ENCODE results near the gene MPHOSPH8. TPM values are rescaled to one million over a fixed set of nuclear protein-coding genes. Genes with fewer than 3 reads are reported as not detected.

Gene MPHOSPH8
- total RNA-seq, 1 donor from 2014 or later, result 29.5 TPM

DNA sequence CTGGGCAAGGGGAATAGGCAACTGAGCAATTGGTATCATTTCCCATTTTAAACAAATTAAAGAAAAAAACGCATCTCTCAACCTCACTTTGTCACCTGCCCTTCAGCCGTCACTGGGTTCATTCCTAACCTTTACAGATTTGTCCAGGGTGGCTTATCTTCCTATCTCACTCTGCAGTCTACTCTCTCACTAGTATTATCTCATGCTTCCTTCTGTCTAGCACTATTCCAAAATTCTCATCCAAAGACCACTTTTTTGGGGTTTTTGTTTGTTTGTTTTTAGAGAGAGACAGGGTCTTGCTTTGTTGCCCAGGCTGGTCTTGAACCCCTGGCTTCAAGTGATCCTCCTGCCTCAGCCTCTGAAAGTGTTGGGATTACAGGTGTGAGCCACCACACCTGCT, 26.7 kb upstream of the MPHOSPH8 start:
- Mint-ChIP-seq H3K9me3 (ENCODE audit: low read depth) (peaks cover 34% of the 10 kb centered on the region), H3K36me3 (ENCODE audit: insufficient read depth) (peaks cover 12% of the 10 kb centered on the region), H3K4me1 (ENCODE audit: low read depth) (no peaks in the 10 kb centered on the region), H3K4me3 (ENCODE audit: low read depth) (no peak overlapping the region), H3K27ac (no peak overlapping the region), H3K27me3 (peaks cover 12% of the 10 kb centered on the region)
- TF ChIP-seq, protein P1, sequence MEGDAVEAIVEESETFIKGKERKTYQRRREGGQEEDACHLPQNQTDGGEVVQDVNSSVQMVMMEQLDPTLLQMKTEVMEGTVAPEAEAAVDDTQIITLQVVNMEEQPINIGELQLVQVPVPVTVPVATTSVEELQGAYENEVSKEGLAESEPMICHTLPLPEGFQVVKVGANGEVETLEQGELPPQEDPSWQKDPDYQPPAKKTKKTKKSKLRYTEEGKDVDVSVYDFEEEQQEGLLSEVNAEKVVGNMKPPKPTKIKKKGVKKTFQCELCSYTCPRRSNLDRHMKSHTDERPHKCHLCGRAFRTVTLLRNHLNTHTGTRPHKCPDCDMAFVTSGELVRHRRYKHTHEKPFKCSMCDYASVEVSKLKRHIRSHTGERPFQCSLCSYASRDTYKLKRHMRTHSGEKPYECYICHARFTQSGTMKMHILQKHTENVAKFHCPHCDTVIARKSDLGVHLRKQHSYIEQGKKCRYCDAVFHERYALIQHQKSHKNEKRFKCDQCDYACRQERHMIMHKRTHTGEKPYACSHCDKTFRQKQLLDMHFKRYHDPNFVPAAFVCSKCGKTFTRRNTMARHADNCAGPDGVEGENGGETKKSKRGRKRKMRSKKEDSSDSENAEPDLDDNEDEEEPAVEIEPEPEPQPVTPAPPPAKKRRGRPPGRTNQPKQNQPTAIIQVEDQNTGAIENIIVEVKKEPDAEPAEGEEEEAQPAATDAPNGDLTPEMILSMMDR (IDR thresholded peaks at IDR 0.05; ENCODE audit: unreplicated experiment), result no peak
- no peak for DNase-seq (ENCODE audit: low spot score, unreplicated experiment)

DNA sequence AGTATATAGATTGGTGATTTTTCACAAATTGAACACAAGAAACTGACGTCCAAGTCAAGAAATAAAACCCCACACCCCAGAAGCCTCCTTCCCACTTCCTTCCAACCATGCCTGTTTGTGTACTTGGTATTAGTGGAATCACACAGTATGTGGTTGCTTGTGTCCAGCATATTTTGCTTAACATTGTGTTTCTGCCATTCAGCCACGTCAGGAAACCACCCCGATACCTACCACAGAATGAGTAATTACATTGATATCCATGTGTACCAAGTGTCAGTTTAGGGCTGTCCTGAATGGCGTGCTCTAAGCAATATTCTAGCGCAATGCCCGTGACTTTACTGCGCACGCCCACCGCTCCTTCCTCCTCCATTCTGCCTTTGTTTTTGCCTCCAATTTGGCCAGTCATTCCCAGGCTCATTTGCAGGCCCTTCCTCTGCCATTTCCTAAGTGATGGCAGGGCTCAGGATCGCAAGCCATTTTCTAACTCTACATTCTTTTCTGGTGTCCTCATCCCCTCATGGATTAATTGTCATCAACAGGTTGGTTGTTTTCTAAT, 25.9 kb upstream of the MPHOSPH8 start:
- H3K4me3 Mint-ChIP-seq (ENCODE audit: low read depth), result no peak overlapping the region
- peaks cover 12% of the 10 kb centered on the region for H3K36me3 Mint-ChIP-seq (ENCODE audit: insufficient read depth)
- DNase-seq (ENCODE audit: low spot score, unreplicated experiment), result no peak
- H3K4me1 Mint-ChIP-seq (ENCODE audit: low read depth), result no peaks in the 10 kb centered on the region
- H3K27ac Mint-ChIP-seq, result no peak overlapping the region
- TF ChIP-seq, protein P1 (IDR thresholded peaks at IDR 0.05; ENCODE audit: unreplicated experiment), result no peak
- H3K27me3 Mint-ChIP-seq, result peaks cover 11% of the 10 kb centered on the region
- H3K9me3 Mint-ChIP-seq (ENCODE audit: low read depth), result peaks cover 34% of the 10 kb centered on the region

DNA sequence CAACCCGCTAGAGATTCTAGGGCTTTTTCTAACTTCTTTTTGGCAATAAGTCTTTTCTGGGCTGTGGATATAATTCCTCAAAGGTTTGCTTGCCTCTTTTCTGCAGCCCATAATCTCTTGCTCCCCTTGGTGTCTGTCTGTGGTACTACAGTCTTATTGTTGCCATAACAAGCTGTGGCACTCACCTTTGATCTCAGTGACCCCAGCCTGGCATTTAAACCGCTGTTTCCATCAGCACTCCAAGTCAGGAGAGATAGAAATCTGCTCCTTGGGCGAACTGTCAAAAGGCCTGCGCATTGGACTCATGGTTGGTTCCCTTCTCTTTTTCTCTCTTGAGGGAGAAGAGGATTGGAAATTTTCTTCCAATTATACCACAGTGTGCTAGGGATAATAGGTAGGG, 14.5 kb upstream of the MPHOSPH8 start:
- H3K4me1 Mint-ChIP-seq (ENCODE audit: low read depth), result no peaks in the 10 kb centered on the region
- H3K36me3 Mint-ChIP-seq (ENCODE audit: insufficient read depth), result peaks cover 8% of the 10 kb centered on the region
- no peak for DNase-seq (ENCODE audit: low spot score, unreplicated experiment)
- H3K4me3 Mint-ChIP-seq (ENCODE audit: low read depth), result no peak overlapping the region
- no peaks in the 10 kb centered on the region for H3K27me3 Mint-ChIP-seq
- H3K27ac Mint-ChIP-seq, result no peak overlapping the region
- peaks cover 43% of the 10 kb centered on the region for H3K9me3 Mint-ChIP-seq (ENCODE audit: low read depth)
- TF ChIP-seq, protein P1 (IDR thresholded peaks at IDR 0.05; ENCODE audit: unreplicated experiment), result peak; percentile 34

DNA sequence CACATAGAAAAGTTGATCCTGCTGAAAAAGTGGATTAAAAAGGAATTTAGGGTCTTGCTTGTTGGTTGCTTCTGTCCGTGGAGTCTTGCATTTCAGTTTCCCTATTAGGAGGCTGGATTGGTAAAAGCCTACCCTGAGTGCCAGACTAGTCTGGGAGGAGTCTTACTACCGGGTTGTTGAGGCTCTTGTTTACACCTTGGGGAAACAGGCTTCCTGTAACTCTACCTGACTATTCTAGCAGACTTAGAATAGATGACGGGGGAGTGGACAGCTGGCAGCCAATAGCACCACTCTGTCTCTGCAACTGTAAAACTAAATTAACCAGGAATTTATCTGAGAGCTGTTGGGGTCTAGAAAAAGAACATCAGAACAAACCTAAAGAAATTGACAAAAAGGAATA, 11.3 kb upstream of the MPHOSPH8 start:
- H3K36me3 Mint-ChIP-seq (ENCODE audit: insufficient read depth), result peaks cover 8% of the 10 kb centered on the region
- H3K4me1 Mint-ChIP-seq (ENCODE audit: low read depth), result no peaks in the 10 kb centered on the region
- TF ChIP-seq, protein P1 (IDR thresholded peaks at IDR 0.05; ENCODE audit: unreplicated experiment), result no peak
- no peak overlapping the region for H3K4me3 Mint-ChIP-seq (ENCODE audit: low read depth)
- no peak for DNase-seq (ENCODE audit: low spot score, unreplicated experiment)
- peaks cover 28% of the 10 kb centered on the region for H3K9me3 Mint-ChIP-seq (ENCODE audit: low read depth)
- no peak overlapping the region for H3K27ac Mint-ChIP-seq
- no peaks in the 10 kb centered on the region for H3K27me3 Mint-ChIP-seq

DNA sequence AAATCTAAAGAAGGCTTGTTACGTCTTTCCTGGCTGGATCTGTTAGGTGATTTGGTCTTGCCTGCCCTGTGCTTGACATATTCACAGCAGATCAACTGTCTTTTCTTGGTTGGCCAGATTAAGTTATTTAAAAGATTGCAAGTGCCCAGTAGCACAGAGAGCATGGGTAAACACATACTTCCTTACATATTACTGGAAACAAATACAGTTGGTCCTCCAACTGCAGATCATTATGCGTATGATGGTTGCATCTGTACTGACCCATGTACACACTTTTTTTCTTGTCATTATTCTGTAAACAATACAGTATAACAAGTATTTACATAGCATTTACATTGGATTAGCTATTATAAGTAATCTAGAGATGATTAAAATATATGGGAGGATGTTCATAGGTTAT, 9.2 kb upstream of the MPHOSPH8 start:
- Mint-ChIP-seq H3K9me3 (ENCODE audit: low read depth) (peaks cover 15% of the 10 kb centered on the region), H3K4me3 (ENCODE audit: low read depth) (no peak overlapping the region), H3K27ac (no peak overlapping the region), H3K4me1 (ENCODE audit: low read depth) (no peaks in the 10 kb centered on the region), H3K36me3 (ENCODE audit: insufficient read depth) (peaks cover 2% of the 10 kb centered on the region), H3K27me3 (no peaks in the 10 kb centered on the region)
- TF ChIP-seq, protein P1 (IDR thresholded peaks at IDR 0.05; ENCODE audit: unreplicated experiment), result no peak
- no peak for DNase-seq (ENCODE audit: low spot score, unreplicated experiment)
